HG03095 (cell line): ENCODE results near the gene ALDH1A1.
"Not testable (repeated sequence)": the region's sequence is repeated elsewhere in the genome, so short reads cannot be mapped to it uniquely, and the experiment has no call there.

Experiments used
- ATAC-seq: cut with Tn5 transposase; IDR thresholded peaks from one replicate; pipeline ENCODE4 v1.9.1; 2021; ENCODE audit warnings: moderate library complexity; ENCODE audit not compliant: unreplicated experiment

Gene ALDH1A1

DNA sequence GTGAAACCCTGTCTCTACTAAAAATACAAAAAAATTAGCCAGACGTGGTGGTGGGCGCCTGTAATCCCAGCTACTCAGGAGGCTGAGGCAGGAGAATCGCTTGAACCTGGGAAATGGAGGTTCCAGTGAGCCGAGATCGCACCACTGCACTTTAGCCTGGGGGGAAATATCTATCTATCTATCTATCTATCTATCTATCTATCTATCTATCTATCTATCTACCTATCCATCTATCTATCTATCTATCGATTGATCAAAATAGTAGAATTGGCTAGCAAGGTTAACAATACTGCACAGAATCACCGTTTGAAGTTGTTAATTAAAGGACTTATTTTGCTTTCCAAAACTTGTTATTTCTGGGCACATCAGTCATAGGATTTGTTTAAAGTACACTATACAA is 90.1 kb downstream of the ALDH1A1 start:
- ATAC-seq, result not testable (repeated sequence)

DNA sequence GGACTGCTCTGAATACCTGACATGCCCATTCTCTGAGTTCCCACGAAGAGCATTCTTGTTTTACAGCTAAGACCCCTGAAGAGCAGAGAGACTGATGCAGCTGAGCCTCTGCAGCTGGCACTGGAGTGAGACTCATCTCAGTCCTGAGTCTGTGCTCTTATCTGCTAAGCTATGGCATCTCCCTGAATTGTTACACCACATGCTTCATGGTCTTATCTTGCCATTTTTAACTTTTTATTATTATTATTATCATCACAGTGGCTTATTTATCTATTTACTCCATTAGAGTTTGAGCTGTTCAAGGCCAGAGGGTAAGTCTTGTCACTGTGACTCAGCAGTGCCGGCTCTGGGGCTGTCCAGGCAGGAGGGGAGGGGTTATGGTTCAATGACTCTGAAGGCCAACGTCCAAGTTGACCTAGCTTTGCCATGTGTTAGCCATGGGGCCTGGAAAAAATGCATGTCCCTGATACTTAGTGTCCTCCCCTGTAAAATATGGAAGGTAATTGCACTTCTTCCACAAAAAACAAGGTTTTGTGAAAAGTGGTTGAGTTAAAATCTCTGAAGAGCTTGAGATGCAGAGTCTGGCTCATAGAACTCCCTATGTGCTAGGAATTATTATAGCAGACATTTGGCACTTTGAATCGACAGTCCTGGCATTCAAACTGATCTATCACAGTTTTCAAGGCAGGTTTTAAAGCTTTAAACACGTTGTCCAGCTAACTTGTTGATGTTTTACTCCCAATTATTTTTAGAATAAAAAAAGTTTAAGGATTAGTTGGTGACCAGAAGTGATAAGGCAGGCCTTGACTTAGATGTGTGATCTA is 94.6 kb downstream of the ALDH1A1 start:
- no peak for ATAC-seq

- ATAC-seq, result no peak
Observed at GRCh38 chr9:72857624-72857996, 95.2 kb downstream of the ALDH1A1 start.

- ATAC-seq, result no peak
Observed at GRCh38 chr9:72856972-72857623, 95.8 kb downstream of the ALDH1A1 start.

GRCh38 chr9:72855890-72856523 is 96.8 kb downstream of the ALDH1A1 start:
- no peak for ATAC-seq

DNA sequence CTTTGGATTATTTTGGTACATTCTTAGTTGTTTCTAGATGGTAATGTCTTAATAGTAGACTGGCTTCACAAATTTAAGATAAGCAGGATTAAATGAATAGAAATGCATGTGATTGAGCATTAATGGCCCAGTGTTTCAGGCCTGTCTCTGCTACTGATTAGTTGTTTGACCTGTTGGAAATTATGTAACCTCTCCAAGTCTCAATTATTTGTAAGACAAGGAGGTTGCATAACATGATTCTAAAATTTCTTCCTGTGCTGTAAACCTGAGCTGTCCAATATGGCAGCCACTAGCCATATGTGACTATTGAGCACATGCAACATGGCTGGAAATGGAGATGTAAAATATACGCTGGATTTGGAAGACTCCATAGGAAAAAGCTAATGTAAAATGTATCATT is 97.5 kb downstream of the ALDH1A1 start:
- no peak for ATAC-seq
